Measurements from ENCODE around the gene NUB1.

Gene NUB1

DNA sequence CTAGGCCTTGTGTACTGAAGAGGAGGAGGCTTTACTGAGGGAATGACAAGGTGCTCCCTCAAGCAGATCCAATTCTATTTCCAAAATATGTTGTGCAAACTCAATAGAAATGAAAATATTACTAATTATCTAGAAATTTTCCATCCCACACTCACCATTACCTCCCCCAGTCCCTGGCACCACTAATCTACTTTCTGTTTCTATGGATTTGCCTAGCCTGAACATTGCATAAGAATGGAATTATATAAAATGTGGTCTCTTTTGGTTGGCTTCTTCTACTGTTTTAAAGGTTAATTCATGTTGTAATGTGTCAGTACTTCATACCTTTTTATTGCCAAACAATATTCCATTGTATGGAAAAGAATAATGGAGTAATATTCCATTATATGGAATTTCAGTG lies 18.7 kb upstream of the NUB1 start:
- no peaks in the 10 kb centered on the region for H3K79me2 ChIP-seq
- no peak overlapping the region for H3K9ac ChIP-seq
- H3K27me3 ChIP-seq (ENCODE audit: control insufficient read depth, insufficient read depth, low read length) = no peaks in the 10 kb centered on the region
- no peaks in the 10 kb centered on the region for H3K36me3 ChIP-seq (ENCODE audit: control insufficient read depth, insufficient read depth, low read length)
- H3K9me3 ChIP-seq (ENCODE audit: control insufficient read depth, low read length) = no peaks in the 10 kb centered on the region
- H3K4me2 ChIP-seq (ENCODE audit: low read length) = no peak overlapping the region
- H3K4me1 ChIP-seq = no peaks in the 10 kb centered on the region
- no peak overlapping the region for H3K27ac ChIP-seq
- TF ChIP-seq, protein P1, sequence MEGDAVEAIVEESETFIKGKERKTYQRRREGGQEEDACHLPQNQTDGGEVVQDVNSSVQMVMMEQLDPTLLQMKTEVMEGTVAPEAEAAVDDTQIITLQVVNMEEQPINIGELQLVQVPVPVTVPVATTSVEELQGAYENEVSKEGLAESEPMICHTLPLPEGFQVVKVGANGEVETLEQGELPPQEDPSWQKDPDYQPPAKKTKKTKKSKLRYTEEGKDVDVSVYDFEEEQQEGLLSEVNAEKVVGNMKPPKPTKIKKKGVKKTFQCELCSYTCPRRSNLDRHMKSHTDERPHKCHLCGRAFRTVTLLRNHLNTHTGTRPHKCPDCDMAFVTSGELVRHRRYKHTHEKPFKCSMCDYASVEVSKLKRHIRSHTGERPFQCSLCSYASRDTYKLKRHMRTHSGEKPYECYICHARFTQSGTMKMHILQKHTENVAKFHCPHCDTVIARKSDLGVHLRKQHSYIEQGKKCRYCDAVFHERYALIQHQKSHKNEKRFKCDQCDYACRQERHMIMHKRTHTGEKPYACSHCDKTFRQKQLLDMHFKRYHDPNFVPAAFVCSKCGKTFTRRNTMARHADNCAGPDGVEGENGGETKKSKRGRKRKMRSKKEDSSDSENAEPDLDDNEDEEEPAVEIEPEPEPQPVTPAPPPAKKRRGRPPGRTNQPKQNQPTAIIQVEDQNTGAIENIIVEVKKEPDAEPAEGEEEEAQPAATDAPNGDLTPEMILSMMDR (IDR thresholded peaks at IDR 0.05) = no peak
- H2AFZ ChIP-seq = no peak overlapping the region
- no peak overlapping the region for H3K4me3 ChIP-seq (ENCODE audit: low read depth, low read length)

DNA sequence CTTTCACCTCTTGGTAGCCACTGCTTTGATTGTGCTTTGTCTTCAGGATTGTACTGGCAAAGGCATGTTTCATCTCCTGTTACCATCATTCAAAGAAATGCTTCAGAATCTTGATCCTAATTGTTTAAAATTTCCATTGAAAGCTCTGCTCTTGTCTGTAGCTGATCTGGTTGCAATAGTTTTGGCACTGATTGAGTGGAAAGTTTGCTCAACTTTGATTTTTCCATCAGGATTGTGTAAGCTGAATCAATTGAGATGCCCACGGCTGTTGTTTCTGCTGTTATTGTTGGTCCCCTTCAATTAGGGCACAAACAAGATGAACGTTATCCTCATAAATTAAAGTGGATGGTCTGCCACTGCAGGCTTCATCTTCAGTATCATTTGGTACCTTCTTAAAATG lies 14.6 kb upstream of the NUB1 start:
- Histone ChIP-seq H2AFZ (no peak overlapping the region), H3K4me1 (no peaks in the 10 kb centered on the region), H3K4me2 (ENCODE audit: low read length) (no peak overlapping the region), H3K36me3 (ENCODE audit: control insufficient read depth, insufficient read depth, low read length) (no peaks in the 10 kb centered on the region), H3K9ac (no peak overlapping the region), H3K27me3 (ENCODE audit: control insufficient read depth, insufficient read depth, low read length) (no peaks in the 10 kb centered on the region), H3K79me2 (no peaks in the 10 kb centered on the region), H3K4me3 (ENCODE audit: low read depth, low read length) (no peak overlapping the region), H3K27ac (no peak overlapping the region), H3K9me3 (ENCODE audit: control insufficient read depth, low read length) (no peaks in the 10 kb centered on the region)
- TF ChIP-seq, protein P1 (IDR thresholded peaks at IDR 0.05) = no peak

DNA sequence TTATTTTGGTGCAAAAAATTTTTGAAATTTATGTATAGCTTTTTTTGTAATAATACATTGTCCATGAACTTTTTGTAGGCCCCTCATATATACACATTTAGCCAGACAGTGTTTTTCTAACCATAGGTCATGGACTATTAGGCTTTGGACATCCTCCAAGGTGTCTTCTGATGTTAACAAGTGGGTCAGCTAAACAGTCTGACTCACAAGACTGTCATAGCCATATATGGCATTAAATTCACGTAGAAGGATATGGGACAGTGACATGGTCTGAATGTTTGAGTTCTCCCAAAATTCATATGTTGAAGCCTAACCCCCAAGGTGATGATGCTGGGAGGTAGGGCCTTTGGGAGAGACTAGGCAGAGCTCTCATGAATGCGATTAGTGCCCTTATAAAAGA lies 14.0 kb upstream of the NUB1 start:
- Histone ChIP-seq H3K9ac (no peak overlapping the region), H3K36me3 (ENCODE audit: control insufficient read depth, insufficient read depth, low read length) (no peaks in the 10 kb centered on the region), H3K9me3 (ENCODE audit: control insufficient read depth, low read length) (no peaks in the 10 kb centered on the region), H3K4me2 (ENCODE audit: low read length) (no peak overlapping the region), H3K4me1 (no peaks in the 10 kb centered on the region), H3K27ac (no peak overlapping the region), H3K79me2 (no peaks in the 10 kb centered on the region), H3K4me3 (ENCODE audit: low read depth, low read length) (no peak overlapping the region), H2AFZ (no peak overlapping the region), H3K27me3 (ENCODE audit: control insufficient read depth, insufficient read depth, low read length) (no peaks in the 10 kb centered on the region)
- TF ChIP-seq, protein P1 (IDR thresholded peaks at IDR 0.05) = no peak

DNA sequence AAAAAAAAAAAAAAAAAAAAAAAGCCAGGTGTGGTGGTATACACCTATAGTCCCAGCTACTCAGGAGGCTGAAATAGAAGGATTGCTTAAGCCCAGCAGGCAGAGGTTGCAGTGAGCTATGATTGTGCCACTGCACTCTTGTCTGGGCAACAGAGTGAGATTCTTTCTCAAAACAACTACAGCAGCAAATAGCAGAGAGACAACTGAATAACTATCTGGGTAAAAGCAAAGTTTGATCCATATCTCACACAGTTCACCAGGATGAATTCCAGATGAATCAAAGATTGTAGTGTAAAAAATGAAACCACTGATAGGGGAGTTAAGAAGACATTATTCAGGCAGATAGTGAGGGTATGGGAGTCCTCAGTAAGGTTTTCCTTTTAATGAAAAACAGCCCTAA lies 11.4 kb upstream of the NUB1 start:
- H3K79me2 ChIP-seq = no peaks in the 10 kb centered on the region
- H3K4me1 ChIP-seq = no peaks in the 10 kb centered on the region
- TF ChIP-seq, protein P1 (IDR thresholded peaks at IDR 0.05) = no peak
- no peak overlapping the region for H3K4me2 ChIP-seq (ENCODE audit: low read length)
- H3K27ac ChIP-seq = no peak overlapping the region
- no peak overlapping the region for H3K9ac ChIP-seq
- H3K4me3 ChIP-seq (ENCODE audit: low read depth, low read length) = no peak overlapping the region
- H2AFZ ChIP-seq = no peak overlapping the region
- no peaks in the 10 kb centered on the region for H3K9me3 ChIP-seq (ENCODE audit: control insufficient read depth, low read length)
- H3K36me3 ChIP-seq (ENCODE audit: control insufficient read depth, insufficient read depth, low read length) = no peaks in the 10 kb centered on the region
- no peaks in the 10 kb centered on the region for H3K27me3 ChIP-seq (ENCODE audit: control insufficient read depth, insufficient read depth, low read length)

DNA sequence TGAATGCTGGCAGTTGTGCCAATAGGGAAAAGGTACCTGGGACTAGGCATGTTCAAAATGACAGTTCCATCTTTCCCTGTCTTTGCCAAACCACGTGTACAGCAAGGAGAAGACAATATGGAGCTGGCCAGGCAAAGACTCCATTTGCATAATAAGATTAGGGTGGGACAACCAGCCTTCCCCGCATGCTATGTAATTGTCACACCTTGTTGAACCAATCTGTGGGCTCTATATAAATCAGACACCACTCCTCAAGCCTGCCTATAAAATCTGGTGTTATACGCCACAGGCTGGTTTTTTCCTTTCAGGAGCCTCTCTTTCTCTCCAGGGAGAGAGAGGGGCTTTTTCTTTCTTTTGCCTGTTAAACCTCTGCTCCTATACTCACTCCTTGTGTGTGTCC lies 11.0 kb upstream of the NUB1 start:
- Histone ChIP-seq H3K27me3 (ENCODE audit: control insufficient read depth, insufficient read depth, low read length) (no peaks in the 10 kb centered on the region), H2AFZ (no peak overlapping the region), H3K9me3 (ENCODE audit: control insufficient read depth, low read length) (no peaks in the 10 kb centered on the region), H3K4me1 (no peaks in the 10 kb centered on the region), H3K27ac (no peak overlapping the region), H3K9ac (no peak overlapping the region), H3K79me2 (no peaks in the 10 kb centered on the region), H3K4me3 (ENCODE audit: low read depth, low read length) (no peak overlapping the region), H3K36me3 (ENCODE audit: control insufficient read depth, insufficient read depth, low read length) (no peaks in the 10 kb centered on the region), H3K4me2 (ENCODE audit: low read length) (no peak overlapping the region)
- TF ChIP-seq, protein P1 (IDR thresholded peaks at IDR 0.05) = no peak

Data from parathyroid adenoma (tissue), 2 donors.